ENCODE data around the gene GABARAPL2.
"Not testable (repeated sequence)": the region's sequence is repeated elsewhere in the genome, so short reads cannot be mapped to it uniquely, and the experiment has no call there.

The GABARAPL2 gene, protein sequence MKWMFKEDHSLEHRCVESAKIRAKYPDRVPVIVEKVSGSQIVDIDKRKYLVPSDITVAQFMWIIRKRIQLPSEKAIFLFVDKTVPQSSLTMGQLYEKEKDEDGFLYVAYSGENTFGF

DNA sequence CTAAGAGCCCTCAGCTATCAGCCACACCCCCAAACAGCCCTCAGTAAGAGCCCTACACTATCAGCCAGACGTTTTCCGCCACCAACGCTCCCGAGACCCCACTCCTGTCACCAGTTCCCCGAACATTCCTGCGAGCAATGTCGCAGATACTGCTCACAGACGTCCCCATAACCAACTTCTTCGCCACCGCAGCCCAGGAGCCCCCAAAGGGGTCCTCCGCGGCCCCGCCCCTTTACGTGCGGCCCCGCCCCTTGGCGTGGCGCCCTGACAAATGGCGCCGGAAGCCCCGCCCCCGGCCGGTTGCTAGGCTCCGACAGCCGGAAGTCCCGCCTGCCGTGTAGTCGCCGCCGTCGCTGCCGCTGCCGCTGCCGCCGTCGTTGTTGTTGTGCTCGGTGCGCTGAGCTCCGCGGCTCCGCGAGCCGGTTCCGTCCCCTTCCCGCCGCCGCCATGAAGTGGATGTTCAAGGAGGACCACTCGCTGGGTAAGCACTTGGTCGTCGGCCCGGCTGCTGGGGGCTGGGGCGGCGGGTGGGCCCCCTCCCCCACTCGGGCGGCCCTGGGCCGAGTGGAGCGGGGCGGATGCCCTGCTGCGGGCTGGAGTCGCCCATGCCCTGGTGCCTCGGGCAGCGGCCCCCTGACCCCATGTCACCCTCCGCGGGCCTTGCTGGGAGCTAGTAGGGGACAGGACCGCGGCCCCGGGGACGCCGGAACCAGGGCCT lies at the start of gene GABARAPL2:
GABARAPL2 (plus strand) TSS at position 340 of the 718 bp plus-strand sequence; CDS start at position 448, 108 bp downstream.
- peak; percentile 60 for DNase-seq

DNA sequence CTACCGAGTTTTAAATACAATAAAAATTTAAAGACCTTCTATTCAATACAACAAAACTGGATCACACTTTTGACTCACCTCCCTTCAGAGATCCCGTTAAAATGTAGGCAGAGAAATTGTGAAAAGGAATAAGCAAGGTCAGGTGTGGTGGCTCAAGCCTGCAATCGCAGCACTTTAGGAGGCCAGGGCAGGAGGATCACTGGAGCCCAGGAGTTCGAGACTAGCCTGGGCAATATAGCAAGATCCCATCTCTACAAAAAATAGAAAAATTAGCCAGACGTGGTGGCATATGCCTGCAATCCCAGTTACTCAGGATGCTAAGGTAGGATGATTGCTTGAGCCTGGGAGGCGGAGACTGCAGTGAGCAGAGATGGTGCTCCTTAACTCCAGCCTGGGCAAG lies 47.0 kb upstream of the GABARAPL2 start:
- DNase-seq = no peak

DNA sequence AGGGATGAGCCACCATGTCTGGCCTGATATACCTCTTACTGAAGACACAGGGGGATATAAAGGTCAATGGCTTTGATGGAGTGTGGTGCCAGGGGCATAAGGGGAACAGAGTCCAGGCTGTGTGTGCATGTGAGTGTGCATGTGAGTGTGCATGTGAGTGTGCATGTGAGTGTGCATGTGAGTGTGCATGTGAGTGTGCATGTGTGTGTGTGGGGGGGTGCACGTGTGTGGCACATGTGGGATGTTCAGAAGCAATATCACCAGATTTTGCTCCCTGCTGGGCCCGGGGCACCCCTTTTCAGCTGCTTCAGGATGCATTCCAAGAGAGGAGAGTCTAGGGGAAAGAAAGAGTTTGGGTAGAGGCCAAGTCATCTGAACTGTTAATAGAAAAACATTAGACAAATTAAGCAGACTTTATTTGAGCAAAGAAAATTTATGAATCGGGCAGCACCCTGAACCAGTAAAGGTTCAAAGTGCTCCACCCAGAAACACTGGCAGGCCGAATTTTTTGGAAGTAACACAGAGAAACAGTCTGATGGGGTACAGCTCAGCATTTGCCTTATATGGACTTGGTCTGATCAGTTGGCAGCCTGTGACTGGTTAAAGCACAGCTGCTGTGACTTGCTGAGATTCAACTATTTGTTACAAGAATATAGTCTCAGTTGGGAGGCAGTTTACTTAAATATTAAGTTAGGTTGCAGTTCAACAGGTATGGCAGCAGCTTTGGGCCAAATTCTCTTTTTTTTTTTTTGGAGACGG lies 40.0 kb upstream of the GABARAPL2 start:
- DNase-seq = no peak

DNA sequence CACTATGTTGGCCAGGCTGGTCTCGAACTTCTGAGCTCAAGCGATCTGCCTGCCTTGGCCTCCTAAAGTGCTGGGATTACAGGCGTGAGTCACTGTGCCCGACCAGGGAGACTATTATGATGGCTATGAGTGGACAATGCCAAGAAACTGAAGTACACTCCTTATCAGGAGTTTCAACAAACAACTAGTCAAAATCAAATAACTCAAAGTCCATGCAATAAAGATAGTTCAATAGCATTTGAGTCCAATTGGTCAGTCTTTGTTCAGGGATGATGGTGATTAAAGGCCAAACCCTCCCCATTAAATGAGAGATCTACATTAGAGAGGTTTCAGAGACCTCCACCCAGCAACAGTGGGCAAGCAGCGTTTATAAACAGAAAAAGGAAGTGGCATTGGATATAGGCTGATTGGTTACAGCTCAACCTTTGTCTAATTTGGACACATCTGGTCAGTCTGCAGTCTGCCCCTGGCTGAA lies 38.3 kb upstream of the GABARAPL2 start:
- DNase-seq = no peak

DNA sequence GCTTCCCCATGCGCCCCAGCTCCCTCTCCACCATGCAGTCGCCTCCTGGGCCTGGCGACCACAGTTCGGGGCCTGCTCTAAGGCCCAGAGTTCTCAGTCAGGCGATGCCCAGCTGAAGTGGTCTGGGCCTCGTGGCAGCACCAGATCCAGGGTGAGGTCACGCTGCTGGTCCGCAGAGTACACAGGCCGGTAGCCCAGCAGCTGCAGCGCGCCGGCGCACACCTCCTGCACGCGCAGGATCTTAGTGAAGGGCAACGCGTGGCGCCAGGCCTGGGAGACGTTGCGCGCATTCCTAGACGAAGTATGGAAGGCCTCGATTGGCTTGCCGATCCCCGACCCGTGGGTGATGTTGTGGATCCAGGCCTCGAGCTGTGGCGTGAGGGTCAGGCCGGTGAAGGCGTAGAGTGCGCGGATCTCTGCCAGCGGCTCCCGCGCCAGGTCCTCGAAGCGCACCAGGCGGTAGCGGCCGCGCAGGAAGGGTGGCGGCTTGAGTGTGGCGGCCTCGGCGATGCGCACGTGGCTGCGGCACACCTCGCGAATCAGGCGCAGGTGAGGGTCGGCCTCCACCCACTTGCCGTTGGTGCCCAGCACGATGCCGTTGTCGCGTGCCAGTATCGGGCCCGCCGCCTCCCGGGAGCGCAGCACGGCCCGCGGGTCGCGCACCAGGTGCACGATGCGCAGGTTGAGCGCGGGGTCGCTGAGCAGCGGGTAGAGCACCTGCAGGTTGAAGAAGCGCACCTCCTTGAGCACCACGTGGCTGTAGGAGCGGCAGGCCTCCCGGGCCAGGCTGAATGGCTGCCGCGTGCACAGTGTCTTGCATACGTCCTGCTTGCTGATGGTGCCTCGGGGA lies 36.9 kb upstream of the GABARAPL2 start:
- DNase-seq = no peak

DNA sequence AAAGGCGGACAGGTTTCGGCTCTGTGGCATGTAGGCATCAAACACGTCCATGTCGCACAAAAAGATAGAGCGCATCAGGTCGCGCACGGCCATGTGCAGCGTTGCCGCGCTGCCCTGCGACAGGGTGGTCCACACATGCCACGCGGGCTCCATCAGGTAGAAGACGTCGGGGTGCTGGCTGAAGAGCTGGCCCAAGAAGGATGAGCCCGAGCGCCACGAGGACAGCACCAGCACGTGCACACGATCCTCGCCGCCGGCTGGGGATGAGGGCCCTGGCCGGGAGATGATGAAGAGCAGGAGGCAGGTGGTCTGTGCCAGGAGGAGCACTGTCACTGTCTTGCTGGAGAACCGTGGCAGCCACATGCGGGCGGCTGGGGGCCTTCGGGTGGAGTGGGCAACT lies 36.2 kb upstream of the GABARAPL2 start:
- DNase-seq = no peak

DNA sequence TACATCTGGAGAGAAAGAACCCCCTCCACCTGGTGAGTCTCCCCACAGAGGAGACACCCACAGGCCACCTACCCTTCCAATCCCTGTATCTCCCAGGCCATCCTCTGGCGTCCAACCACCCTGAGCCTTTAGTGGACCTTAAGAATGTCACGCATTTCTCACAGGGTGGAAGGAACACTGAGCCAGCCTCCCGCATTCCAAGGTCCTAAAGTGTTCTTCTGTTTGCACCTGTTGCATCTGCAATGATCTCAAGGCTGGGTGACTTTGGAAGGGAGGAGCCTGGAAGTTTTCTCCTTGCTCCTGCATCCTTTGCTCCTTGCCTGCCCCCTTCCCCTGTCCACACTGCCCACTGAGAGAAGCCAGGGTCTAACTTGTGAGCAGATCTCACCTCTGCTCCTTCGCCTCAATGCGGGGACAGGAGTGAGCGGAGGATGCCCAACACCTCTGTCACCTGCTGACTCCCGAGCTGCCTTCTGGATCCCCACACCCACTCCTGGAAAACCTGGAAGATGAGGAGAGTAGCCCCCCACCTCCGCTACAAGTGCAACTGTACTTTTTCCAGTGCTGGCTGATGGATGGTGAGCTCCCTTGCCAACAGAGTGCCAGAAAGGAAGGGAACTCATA lies 33.9 kb upstream of the GABARAPL2 start:
- no peak for DNase-seq

DNA sequence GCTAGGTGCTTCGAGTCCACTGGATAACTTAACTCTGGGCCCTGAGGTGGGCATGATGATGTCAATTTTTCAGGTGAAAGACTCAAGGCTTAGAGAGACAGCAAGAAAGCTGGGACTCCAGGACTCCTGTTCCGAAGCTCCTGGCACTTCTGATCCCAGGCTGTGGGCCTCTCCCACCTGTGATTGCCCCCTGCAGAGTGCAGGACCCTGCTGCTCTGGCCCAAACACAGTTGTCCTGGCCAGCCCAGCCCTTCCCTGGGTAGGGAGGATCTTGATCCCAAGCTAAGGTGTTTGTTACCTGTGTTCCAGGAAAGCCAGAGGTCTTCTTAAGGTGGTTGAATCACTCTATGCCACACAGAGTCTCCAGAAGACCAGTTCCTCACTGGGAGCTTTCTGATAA lies 33.4 kb upstream of the GABARAPL2 start:
- DNase-seq = no peak

DNA sequence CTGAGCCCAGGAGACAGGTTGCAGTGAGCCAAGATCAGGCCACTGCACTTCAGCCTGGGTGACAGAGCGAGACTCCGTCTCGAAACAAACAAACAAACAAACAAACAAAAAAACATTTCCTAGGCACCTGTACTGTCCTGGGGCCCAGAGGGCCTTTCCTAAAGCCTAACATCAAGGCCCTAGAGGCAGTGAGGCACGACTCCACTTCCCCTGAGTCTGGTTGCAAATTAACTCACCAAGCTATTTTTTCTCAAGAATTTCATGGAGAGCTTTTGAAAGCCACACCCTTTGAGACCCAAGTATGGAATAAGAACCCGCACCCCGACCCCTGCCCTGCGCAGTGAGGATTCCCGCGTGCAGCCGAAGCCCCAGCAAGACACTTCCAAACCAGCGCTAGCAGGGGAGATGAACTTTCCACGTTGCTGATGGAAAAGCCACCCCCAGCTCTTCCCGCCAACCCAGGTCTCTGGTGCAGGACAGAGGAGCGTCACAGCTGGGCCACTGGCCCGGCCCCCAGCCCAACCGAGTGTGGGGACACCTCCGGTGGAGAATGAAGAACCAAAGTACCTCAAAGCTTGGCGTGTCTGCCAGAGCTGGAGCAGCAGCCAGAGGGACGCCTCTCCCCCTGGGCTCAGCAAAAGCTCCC lies 31.5 kb upstream of the GABARAPL2 start:
- DNase-seq = no peak

DNA sequence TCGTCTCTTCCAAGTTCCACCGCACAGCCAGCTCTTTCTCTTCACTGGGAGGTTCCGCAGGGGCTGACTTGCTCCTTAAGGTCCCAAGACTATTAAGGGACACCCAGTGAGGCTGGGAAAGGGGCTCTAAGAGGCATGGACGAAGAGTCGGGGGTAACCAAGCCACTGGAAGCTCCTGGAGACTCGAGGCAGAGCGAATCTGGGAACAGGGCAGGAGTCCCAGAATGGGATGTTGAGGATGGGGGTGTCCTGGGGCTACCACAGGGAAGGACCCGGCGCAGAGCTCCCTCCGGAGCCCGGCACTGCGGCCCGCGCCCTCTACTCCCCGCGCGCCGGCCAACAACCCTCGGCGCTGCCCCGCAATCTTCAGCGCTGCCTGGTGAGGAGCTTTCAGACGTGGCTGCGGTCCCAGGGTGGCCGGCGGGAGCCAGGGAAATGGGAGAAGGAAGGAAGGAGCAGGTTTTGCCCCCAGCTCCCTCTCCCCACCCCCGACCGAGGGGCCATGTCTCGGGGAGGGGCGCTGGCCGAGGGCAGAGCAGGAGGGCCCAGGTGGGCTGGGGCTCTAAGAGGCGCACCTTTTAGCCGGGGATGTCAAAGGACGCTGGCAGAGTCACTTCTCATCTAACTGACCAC lies 30.9 kb upstream of the GABARAPL2 start:
- no peak for DNase-seq

DNA sequence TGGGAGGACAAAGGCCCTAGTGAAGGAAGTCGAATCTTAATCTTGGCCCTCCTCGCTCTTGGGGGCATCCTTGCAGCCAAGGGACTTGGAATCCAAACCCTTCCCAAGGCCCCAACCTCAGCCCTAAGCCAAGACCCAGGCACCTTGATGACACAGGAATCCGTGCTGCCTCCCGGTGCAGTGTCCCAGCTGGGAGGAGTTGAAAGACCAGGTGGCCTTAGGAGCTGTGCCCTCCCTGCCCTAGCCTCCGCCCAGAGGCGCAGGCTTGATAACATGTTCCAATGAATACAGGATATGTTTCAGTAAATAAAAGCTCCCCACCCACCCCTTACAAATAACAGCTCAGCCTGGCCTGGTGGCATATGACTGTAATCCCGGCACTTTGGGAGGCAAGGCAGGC lies 30.3 kb upstream of the GABARAPL2 start, which contains the start of gene CHST5:
CHST5 (minus strand) TSS at position 208 of the 400 bp plus-strand sequence. CDS start 5,724 bp downstream, outside the sequence.
- no peak for DNase-seq

DNA sequence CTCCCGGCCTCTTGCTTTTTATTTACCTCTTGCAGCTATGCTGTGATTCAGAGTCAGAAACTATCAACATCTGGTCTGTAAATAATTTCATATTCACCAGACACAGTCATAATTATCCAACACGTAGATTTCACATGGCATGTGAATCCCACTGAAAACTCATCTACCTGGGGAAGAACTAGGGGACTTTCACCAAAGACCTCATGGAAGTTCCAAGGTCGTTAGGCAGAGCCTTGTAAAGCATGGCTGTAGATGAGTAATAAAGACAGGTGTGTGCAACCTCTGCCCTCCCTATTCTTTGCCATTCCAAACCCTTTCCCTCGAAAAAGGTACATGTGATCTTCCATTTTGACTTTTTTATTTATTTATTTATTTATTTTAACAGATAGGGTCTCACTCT lies 28.4 kb upstream of the GABARAPL2 start:
- no peak for DNase-seq

DNA sequence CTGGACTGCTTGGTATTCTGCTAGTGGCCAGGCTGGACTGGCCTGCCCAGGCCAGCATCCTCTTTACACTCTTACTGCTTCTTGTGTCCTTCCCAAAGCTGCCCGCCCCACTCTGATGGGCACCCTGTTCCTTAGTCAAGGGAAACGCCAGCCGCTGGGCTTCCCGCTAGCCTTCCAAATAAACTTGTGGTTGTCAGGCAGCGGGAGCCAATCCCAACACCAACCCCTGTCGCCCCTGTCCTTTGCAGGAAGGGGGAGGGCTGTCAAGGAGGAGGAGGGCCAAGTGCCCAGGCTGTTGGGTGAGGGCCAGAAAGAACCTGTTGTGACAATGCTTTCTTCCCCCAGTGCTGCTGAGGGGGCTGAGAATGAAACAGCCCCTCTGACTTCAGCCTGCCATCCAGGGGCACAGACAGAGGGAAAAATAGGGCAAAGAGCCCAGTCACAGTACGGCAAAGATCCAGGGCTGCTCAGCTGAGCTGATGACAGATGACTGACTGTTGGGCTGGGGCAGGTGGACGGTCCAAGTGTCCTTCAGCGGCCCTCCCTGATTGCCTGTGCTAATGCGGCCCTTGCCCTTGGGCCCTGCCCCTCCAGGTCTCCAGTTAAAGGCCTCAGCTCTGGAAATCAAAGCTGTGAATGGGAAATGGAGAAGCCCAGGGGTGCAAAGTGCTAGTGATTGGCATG lies 27.2 kb upstream of the GABARAPL2 start:
- DNase-seq = not testable (repeated sequence)

DNA sequence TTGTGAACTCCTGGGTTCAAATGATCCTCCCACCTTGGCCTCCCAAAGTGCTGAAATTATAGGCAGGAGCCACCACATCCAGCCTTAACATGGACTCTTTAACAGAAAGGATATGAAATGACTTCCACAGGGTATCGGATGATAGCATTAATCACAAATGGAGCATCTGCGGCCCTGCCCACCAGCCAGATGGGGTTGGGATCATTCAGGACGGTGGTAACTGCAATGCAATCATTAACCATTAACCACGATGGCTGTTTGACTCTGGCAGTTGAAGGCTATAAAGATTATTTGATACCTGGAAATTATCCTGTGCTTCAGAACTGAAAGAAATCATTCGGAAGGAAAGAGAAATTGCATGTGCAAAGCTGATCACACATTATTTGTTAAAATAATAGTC lies 24.9 kb upstream of the GABARAPL2 start:
- DNase-seq = no peak

DNA sequence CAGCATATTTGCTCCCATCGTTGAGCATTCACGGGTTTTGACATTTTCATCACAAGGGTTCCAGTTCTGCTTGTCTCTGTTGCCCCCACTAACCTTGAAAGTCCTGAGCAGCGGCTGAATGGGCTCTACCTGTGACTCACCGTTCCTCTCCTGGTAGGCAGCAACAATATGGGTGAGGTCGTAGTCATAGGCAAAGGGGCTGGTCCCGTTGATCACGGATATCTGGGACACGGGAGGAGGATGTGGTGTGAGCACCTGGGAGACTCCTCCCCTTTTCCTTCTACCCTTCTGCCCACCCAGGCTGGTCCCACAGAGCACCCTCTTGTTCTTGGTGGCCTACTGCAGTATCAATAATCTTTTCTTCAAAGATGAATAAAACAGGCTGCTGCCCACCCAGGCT lies 23.7 kb upstream of the GABARAPL2 start:
- DNase-seq = not testable (repeated sequence)

DNA sequence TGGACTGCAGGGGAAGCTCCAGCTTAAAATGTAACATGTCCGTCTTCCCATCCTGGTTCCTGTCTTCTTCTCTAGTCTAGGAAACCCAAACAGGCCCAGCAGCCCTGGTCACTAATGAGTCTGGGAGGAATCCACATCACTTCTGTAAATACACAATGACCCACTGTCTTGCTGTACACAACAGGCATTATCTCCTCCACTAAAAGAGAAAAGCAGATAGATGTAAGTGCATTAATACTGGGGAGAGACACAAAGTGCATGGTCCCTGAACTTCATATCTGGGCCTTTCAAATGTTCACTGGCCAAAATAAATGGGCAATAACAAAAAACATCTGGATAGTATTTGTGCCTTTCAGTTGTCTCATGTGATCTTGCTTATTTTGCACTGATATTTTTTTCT lies 20.3 kb upstream of the GABARAPL2 start:
- not testable (repeated sequence) for DNase-seq

DNA sequence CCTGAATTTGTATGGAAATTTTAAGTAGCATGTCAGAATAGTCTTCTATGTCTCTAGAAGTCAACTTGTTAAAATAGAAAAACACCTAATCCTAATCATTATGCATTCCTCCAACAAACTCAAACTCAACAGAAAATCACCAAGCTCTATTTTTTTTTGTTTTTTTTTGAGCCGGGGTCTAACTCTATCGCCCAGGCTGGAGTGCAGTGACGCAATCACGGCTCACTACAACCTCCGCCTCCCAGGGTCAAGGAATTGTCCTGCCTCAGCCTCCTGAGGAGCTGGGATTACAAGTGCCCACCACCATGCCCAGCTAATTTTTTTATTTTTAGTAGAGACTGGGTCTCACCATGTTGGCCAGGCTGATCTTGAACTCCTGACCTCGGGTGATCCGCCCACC lies 19.9 kb upstream of the GABARAPL2 start:
- no peak for DNase-seq

DNA sequence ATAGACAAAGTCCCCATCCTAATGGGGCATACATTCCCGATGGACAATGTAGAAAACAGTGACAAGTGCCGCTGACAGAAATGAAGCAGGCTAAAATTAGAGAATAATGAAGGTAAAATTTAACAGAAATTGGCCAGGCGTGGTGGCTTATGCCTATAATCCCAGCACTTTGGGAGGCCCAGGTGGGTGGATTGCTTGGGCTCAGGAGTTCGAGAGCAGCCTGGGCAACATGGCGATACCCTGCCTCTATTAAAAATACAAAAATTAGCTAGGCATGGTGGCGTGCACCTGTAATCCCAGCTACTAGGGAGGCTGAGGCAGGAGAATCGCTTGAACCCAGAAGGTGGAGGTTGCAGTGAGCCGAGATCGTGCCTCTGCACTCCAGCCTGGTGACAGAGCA lies 17.7 kb upstream of the GABARAPL2 start:
- not testable (repeated sequence) for DNase-seq

DNA sequence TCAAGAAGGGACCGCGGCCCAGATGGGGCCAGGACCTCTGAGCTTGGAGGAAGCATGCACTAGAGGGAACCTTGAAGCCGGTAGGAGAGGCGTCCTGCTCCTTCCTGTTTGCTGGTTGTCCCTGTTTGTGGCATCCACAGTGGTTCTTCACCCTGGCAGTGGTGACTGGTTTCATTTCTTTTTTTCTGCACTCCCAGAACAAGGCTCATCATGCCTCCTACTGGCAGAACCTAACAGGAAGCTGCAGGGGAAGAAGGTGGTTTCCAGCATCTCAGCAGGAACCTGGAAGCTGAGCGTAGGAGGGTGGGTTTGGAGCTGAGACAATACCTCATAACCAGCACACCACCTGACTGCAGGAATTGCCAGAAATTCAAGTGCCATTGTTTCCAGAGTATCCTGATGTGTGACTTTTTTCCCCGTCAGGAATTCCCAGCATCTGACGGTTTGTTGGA lies 15.9 kb upstream of the GABARAPL2 start:
- peak; percentile 43 for DNase-seq

DNA sequence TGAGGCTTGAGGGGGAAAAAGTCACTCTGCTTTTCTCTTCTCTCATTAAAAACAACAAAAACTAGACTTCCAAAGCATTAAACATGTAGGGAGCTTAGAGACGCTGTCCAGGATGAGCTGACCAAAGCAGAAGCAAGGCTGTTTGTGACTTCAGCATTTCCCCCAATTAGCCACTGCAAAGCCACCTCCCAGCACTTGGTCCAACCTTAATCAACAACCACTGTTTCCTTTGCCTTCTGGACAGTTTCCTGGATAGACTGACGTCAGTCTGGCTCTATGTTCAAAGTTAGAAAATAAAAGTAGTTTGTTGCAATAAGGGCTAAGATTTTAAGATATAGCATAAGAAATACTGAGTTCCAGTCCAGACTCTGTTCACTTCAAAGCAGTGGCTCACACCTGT lies 13.2 kb upstream of the GABARAPL2 start:
- DNase-seq = no peak

Data from kidney glomerular epithelial cell (primary cell).